HepG2 (cell line): Measurements from ENCODE around the gene STKLD1. TPM values are rescaled to one million over a fixed set of nuclear protein-coding genes. Genes with fewer than 3 reads are reported as not detected.

Experiments
- CENPBD1 ChIP-seq: sonication (generic); formaldehyde crosslinking; IDR thresholded peaks from 2 replicates; pipeline ENCODE4 v1.8.0; 2022; ENCODE audit warnings: missing genetic modification reagents, low read depth, mild to moderate bottlenecking, borderline replicate concordance
- ELF4 ChIP-seq: sonication (generic); formaldehyde crosslinking; IDR thresholded peaks from 2 replicates; pipeline ENCODE4 v1.5.0; 2020; ENCODE audit warnings: missing genetic modification reagents, mild to moderate bottlenecking, moderate library complexity, borderline replicate concordance
- FOSL1 ChIP-seq: sonication (generic); formaldehyde crosslinking; IDR thresholded peaks from 2 replicates; pipeline ENCODE4 v1.9.0; 2021; ENCODE audit warnings: missing genetic modification reagents, borderline replicate concordance
- HMG20A ChIP-seq: IDR thresholded peaks from 2 replicates; pipeline ENCODE4 v1.6.1; 2016; ENCODE audit warnings: borderline replicate concordance
- HNRNPH1 ChIP-seq: fragments of 200-400 bp; formaldehyde crosslinking; optimal IDR thresholded peaks from 2 replicates; pipeline ENCODE3; 2017; ENCODE audit warnings: mild to moderate bottlenecking, low read depth, low read length
- IRF9 ChIP-seq: sonication (generic); formaldehyde crosslinking; IDR thresholded peaks from 2 replicates; pipeline ENCODE4 v1.8.0; 2022; ENCODE audit warnings: missing genetic modification reagents, mild to moderate bottlenecking, borderline replicate concordance
- MXD4 ChIP-seq: IDR thresholded peaks from 2 replicates; pipeline ENCODE4 v1.6.1; 2016; ENCODE audit warnings: mild to moderate bottlenecking, missing biosample characterization, missing genetic modification reagents
- PRDM4 ChIP-seq: sonication (generic); formaldehyde crosslinking; IDR thresholded peaks from 2 replicates; pipeline ENCODE4 v1.9.0; 2021; ENCODE audit warnings: missing genetic modification reagents, borderline replicate concordance
- RFXAP ChIP-seq: sonication (generic); formaldehyde crosslinking; IDR thresholded peaks from 2 replicates; pipeline ENCODE4 v1.4.0; 2020; ENCODE audit warnings: missing genetic modification reagents, borderline replicate concordance
- SKIL ChIP-seq: sonication (generic); formaldehyde crosslinking; IDR thresholded peaks from 2 replicates; pipeline ENCODE4 v1.8.0; 2022; ENCODE audit warnings: missing genetic modification reagents, mild to moderate bottlenecking, moderate library complexity, borderline replicate concordance
- SP1 ChIP-seq, 2 experiments: fragments of 450-650 bp in 1 of 2; sonication (generic) in 1 of 2; formaldehyde crosslinking in 1 of 2; IDR thresholded peaks; 2 replicates each; pipeline versions ENCODE4 v1.4.0 to v1.6.1; 2016 to 2020; ENCODE audit warnings: missing genetic modification reagents in 1 of 2
- SSRP1 ChIP-seq: IDR thresholded peaks from 2 replicates; pipeline ENCODE4 v1.6.1; 2016; ENCODE audit warnings: control low read depth
- THYN1 ChIP-seq: sonication (generic); formaldehyde crosslinking; IDR thresholded peaks from 2 replicates; pipeline ENCODE4 v1.8.1; 2023; ENCODE audit warnings: low read depth, mild to moderate bottlenecking, moderate library complexity, missing genetic modification reagents, borderline replicate concordance
- ZBTB34 ChIP-seq: sonication (generic); formaldehyde crosslinking; IDR thresholded peaks from 2 replicates; pipeline ENCODE4 v1.8.0; 2022; ENCODE audit warnings: mild to moderate bottlenecking, missing genetic modification reagents
- ZFP37 ChIP-seq: sonication (generic); formaldehyde crosslinking; IDR thresholded peaks from 2 replicates; pipeline ENCODE4 v1.4.0; 2020; ENCODE audit warnings: missing genetic modification reagents, borderline replicate concordance
- ZNF468 ChIP-seq: sonication (generic); formaldehyde crosslinking; IDR thresholded peaks from 2 replicates; pipeline ENCODE4 v1.8.0; 2022; ENCODE audit warnings: mild to moderate bottlenecking, moderate library complexity, missing genetic modification reagents
- ZNF552 ChIP-seq: sonication (generic); formaldehyde crosslinking; IDR thresholded peaks from 2 replicates; pipeline ENCODE4 v1.9.0; 2022; ENCODE audit warnings: missing genetic modification reagents, mild to moderate bottlenecking, borderline replicate concordance
- ZNF841 ChIP-seq: sonication (generic); formaldehyde crosslinking; IDR thresholded peaks from 2 replicates; pipeline ENCODE4 v1.8.1; 2023; ENCODE audit warnings: missing genetic modification reagents, borderline replicate concordance
- polyA plus RNA-seq, 8 experiments: library from polyadenylated mRNA; depleted of rRNA in 3 of 8; stranded (reverse) in 7 of 8; unstranded in 1 of 8; fragments of >200 nt; fragmentation: Illumina TruSeq in 4 of 8; extraction: Trizol in 4 of 8; gene quantifications; 2 replicates each; pipeline versions ENCODE4 v1.2.1 to v1.2.3, GENCODE V29; 2011 to 2016; ENCODE audit warnings: low read depth in 4 of 8, missing spikeins in 1 of 8, mixed read lengths in 1 of 8; ENCODE audit not compliant: insufficient read depth in 1 of 8
- total RNA-seq, 5 experiments: library from RNA; depleted of rRNA; stranded (reverse); fragments of >200 nt; fragmentation: Illumina TruSeq; extraction: Trizol; gene quantifications; 2 replicates each; pipeline ENCODE4 v1.2.3, GENCODE V29; 2016; ENCODE audit warnings: low read depth in 1 of 5
- TF ChIP-seq, protein P1 (sequence below): sonication (generic); formaldehyde crosslinking; conservative IDR thresholded peaks from 2 replicates; pipeline ENCODE4 v1.8.0; 2022; ENCODE audit warnings: mild to moderate bottlenecking, moderate library complexity, missing genetic modification reagents

Gene STKLD1
- total and polyA plus RNA-seq, 2 of the 13 experiments (the other 11 are each of a cell fraction or from before 2014, with no cell fraction given): 1.5 to 2.2 TPM

DNA sequence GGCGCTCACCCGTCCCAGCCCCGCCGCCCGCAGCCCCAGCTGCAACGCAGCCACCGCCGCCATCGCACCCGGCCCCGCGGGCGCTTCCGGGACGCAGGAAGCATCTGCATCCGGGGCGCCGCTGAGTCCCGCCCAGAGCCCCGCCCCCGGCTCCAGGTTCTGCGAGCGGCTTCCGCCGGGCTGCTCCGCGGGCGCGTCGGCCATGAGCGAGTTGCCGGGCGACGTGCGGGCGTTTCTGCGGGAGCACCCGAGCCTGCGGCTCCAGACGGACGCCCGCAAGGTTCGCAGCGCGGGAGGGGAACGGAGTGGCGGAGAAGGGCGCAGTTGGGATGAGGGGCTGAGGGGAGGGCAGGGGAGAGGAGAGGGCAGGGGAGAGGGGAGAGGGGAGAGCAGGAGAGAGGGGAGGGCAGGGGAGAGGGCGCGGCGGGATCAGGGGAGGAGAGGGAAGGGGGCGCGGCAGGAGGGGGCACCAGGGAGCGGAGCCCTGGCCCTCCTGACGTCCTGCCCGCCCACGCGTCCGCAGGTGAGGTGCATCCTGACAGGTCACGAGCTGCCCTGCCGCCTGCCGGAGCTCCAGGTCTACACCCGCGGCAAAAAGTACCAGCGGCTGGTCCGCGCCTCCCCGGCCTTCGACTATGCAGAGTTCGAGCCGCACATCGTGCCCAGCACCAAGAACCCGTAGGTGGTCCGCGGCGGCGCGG, 19.6 kb upstream of the STKLD1 start, which contains the start of the genes SURF1 and SURF2 (continued):
- TF ChIP-seq ZBTB34 (CRISPR knock-in tag) (no peak), SKIL (no peak), ZNF841 (CRISPR knock-in tag) (no peak), CENPBD1 (CRISPR knock-in tag) (no peak), FOSL1 (no peak), PRDM4 (CRISPR knock-in tag) (no peak), HNRNPH1 (no peak), ZFP37 (CRISPR knock-in tag) (no peak), HMG20A (no peak), IRF9 (CRISPR knock-in tag) (peak; percentile 33; the same call in 1 of the 2 replicates), MXD4 (peak; percentile 81), THYN1 (CRISPR knock-in tag) (no peak), RFXAP (no peak), ZNF552 (CRISPR knock-in tag) (no peak), ELF4 (CRISPR knock-in tag) (no peak), ZNF468 (CRISPR knock-in tag) (no peak), SP1 (IDR thresholded peaks at IDR 0.05) (no peak), SP1 (CRISPR knock-in tag; IDR thresholded peaks at IDR 0.05) (peak; percentile 58; the same call in 1 of the 2 replicates), SSRP1 (CRISPR knock-in tag) (no peak)
- TF ChIP-seq, protein P1, sequence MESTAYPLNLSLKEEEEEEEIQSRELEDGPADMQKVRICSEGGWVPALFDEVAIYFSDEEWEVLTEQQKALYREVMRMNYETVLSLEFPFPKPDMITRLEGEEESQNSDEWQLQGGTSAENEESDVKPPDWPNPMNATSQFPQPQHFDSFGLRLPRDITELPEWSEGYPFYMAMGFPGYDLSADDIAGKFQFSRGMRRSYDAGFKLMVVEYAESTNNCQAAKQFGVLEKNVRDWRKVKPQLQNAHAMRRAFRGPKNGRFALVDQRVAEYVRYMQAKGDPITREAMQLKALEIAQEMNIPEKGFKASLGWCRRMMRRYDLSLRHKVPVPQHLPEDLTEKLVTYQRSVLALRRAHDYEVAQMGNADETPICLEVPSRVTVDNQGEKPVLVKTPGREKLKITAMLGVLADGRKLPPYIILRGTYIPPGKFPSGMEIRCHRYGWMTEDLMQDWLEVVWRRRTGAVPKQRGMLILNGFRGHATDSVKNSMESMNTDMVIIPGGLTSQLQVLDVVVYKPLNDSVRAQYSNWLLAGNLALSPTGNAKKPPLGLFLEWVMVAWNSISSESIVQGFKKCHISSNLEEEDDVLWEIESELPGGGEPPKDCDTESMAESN: no peak; the same call in 1 of the 2 replicates
